Neural progenitor cell (in vitro differentiated cells): ENCODE results near the gene LRCH3.

Experiments used
- CTCF ChIP-seq: fragments of 200-600 bp; sonication (generic); IDR thresholded peaks from 2 replicates; pipeline ENCODE4 v1.5.1; 2017; ENCODE audit warnings: antibody characterized with exemption, mild to moderate bottlenecking
- EZH2 ChIP-seq: fragments of 200-600 bp; sonication (generic); IDR thresholded peaks from 2 replicates; pipeline ENCODE4 v1.6.1; 2017; ENCODE audit warnings: antibody characterized with exemption, mild to moderate bottlenecking, moderate library complexity

GRCh38 chr3:197856199-197856816, 65.3 kb downstream of the LRCH3 start:
- TF ChIP-seq CTCF (no peak), EZH2 (no peak)
